Spleen (tissue), 7 donors: ENCODE results near the gene AMOTL1.

ENCODE experiments used
- CTCF ChIP-seq, 11 experiments: fragments of 200-600 bp in 7 of 11; fragments of 450-650 bp in 4 of 11; sonication (generic) in 4 of 11; IDR thresholded peaks in 8 of 11; conservative IDR thresholded peaks in 3 of 11; 1 replicate in 7 of 11; 2 replicates in 4 of 11; pipeline versions ENCODE4 v1.4.0 to v1.8.0; 2016 to 2021; ENCODE audit warnings: antibody characterized with exemption in 11 of 11, inconsistent platforms in 4 of 11, mild to moderate bottlenecking in 1 of 11
- POLR2A ChIP-seq, 3 donors: fragments of 450-650 bp; IDR thresholded peaks; one replicate each; pipeline ENCODE4 v1.5.1; 2017; ENCODE audit warnings: antibody characterized with exemption in 3 of 3, mild to moderate bottlenecking in 1 of 3
- POLR2AphosphoS5 ChIP-seq, 3 donors: sonication (generic); formaldehyde crosslinking; IDR thresholded peaks; one replicate each; pipeline ENCODE4 v1.5.1; 2017; ENCODE audit warnings: antibody characterized with exemption in 3 of 3
- donor health status: DM: no; HTN: no; CAD: no; lungs with moderate emphysema.
- donor health status: DM: no; HTN: no; CAD: no.
- donor health status: DM: no; HTN: no; CAD: no.

DNA sequence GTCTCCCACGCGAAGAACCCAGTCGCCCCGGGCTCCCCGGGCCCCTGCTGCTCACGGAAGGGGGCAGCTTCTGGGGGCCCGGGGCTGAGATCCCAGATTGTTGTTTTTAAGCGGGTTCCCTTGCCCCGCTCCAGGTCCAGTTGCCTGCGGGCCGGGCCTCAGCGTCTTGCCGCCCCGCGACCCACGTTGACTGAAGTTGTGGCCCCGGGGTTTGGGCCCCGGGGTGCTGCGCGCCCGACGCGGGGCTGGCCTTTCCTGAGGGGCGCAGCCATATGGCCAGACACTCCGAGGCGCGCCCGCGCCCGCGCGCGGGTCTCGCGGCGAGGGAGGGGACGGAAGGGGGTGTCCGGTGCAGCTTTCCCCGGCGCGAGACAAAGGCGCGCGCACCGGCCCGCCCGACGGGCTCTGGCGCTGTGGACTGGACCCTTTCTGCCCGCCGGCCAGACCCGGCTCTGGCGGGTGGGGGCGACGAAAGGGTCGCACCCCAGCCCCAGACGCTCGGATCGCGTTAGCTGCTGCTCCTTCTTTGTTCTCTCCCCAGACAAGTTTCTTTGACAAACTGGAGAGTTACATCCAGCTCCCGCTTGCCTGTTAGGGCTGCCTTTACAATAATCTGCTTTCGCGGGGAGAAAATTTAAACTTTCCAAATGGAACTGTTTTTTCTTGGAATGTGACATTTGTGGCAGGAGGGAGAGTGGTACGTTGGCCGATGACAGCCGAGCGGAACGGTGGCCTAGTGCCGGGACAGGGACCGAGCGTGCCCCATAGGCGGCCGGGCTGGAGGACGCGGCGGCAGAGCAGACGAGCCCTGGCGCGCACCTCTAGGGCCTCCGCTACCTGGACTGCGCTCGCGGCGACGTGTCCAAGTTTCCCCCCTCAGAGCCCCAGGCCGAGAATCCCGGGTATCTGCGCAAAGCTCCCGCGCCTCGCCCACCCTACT, 716 bp downstream of the AMOTL1 start:
- no peak for TF ChIP-seq CTCF (IDR thresholded peaks at IDR 0.05 in 8 of 11, conservative IDR thresholded peaks at IDR 0.05 in 3 of 11)
- TF ChIP-seq POLR2A (IDR thresholded peaks at IDR 0.05): no peak
- TF ChIP-seq POLR2AphosphoS5 (IDR thresholded peaks at IDR 0.05): peak; percentile 12 to 37 (median 26)
